Trophoblast cell (in vitro differentiated cells and primary cell): ENCODE data around the gene TTLL10.

Experiments used
- DNase-seq, 2 donors: peaks; one replicate each; pipeline ENCODE4 v3.0.0-alpha.2; 2016
- H2AFZ ChIP-seq: 2 replicates; pipeline ENCODE4 v1.6.1; 2013; ENCODE audit warnings: low read length, moderate library complexity, mild to moderate bottlenecking; ENCODE audit not compliant: insufficient read depth, poor library complexity
- H2AK5ac ChIP-seq: 2 replicates; pipeline ENCODE4 v1.6.1; 2013; ENCODE audit warnings: mild to moderate bottlenecking, low read length
- H2BK120ac ChIP-seq: 2 replicates; pipeline ENCODE4 v1.6.1; 2013; ENCODE audit warnings: low read length, mild to moderate bottlenecking, moderate library complexity; ENCODE audit not compliant: insufficient read depth, poor library complexity
- H2BK12ac ChIP-seq: 2 replicates; pipeline ENCODE4 v1.6.1; 2013; ENCODE audit warnings: mild to moderate bottlenecking, low read length, moderate library complexity
- H2BK5ac ChIP-seq: 2 replicates; pipeline ENCODE4 v1.6.1; 2013; ENCODE audit warnings: low read length, low read depth, moderate library complexity, mild to moderate bottlenecking; ENCODE audit not compliant: poor library complexity
- H3K14ac ChIP-seq: 2 replicates; pipeline ENCODE4 v1.6.1; 2013; ENCODE audit warnings: mild to moderate bottlenecking, low read length
- H3K18ac ChIP-seq: 2 replicates; pipeline ENCODE4 v1.6.1; 2013; ENCODE audit warnings: mild to moderate bottlenecking, low read length
- H3K23ac ChIP-seq: 2 replicates; pipeline ENCODE4 v1.6.1; 2013; ENCODE audit warnings: low read length
- H3K27ac ChIP-seq: 2 replicates; pipeline ENCODE4 v1.5.1; 2013; ENCODE audit warnings: low read depth, mild to moderate bottlenecking, inconsistent platforms, low read length, moderate library complexity
- H3K27me3 ChIP-seq: 2 replicates; pipeline ENCODE4 v1.6.1; 2013; ENCODE audit warnings: inconsistent platforms, mild to moderate bottlenecking, low read length, moderate library complexity; ENCODE audit not compliant: insufficient read depth
- H3K36me3 ChIP-seq, 2 experiments: 1 replicate in 1 of 2; 2 replicates in 1 of 2; pipeline ENCODE4 v1.6.1; 2013; ENCODE audit warnings: low read length in 2 of 2, mild to moderate bottlenecking in 2 of 2, moderate library complexity in 1 of 2; ENCODE audit not compliant: insufficient read depth in 2 of 2, control insufficient read depth in 1 of 2
- H3K4ac ChIP-seq: 2 replicates; pipeline ENCODE4 v1.6.1; 2013; ENCODE audit warnings: low read depth, mild to moderate bottlenecking, low read length, moderate library complexity
- H3K4me1 ChIP-seq, 2 experiments: 1 replicate in 1 of 2; 2 replicates in 1 of 2; pipeline ENCODE4 v1.6.1; 2013; ENCODE audit warnings: low read length in 2 of 2, mild to moderate bottlenecking in 2 of 2, moderate library complexity in 1 of 2; ENCODE audit not compliant: insufficient read depth in 2 of 2, control insufficient read depth in 1 of 2
- H3K4me2 ChIP-seq: 2 replicates; pipeline ENCODE4 v1.6.1; 2013; ENCODE audit warnings: inconsistent platforms, mild to moderate bottlenecking, low read length, moderate library complexity
- H3K4me3 ChIP-seq: 2 replicates; pipeline ENCODE4 v1.5.1; 2013; ENCODE audit warnings: mild to moderate bottlenecking, low read depth, low read length, inconsistent platforms
- H3K79me1 ChIP-seq: one replicate; pipeline ENCODE4 v1.6.1; 2013; ENCODE audit warnings: low read length
- H3K79me2 ChIP-seq: 2 replicates; pipeline ENCODE4 v1.6.1; 2013; ENCODE audit warnings: low read length, mild to moderate bottlenecking; ENCODE audit not compliant: control insufficient read depth, insufficient read depth, poor library complexity
- H3K9ac ChIP-seq: 2 replicates; pipeline ENCODE4 v1.6.1; 2013; ENCODE audit warnings: mild to moderate bottlenecking, low read length
- H3K9me3 ChIP-seq: 2 replicates; pipeline ENCODE4 v1.6.1; 2013; ENCODE audit warnings: low read depth, mild to moderate bottlenecking, control low read depth, inconsistent platforms, low read length; ENCODE audit not compliant: insufficient read depth
- H4K12ac ChIP-seq: 2 replicates; pipeline ENCODE4 v1.6.1; 2013; ENCODE audit warnings: low read depth, mild to moderate bottlenecking, low read length, moderate library complexity
- H4K8ac ChIP-seq: 2 replicates; pipeline ENCODE4 v1.6.1; 2013; ENCODE audit warnings: low read depth, mild to moderate bottlenecking, low read length, moderate library complexity
- H4K91ac ChIP-seq: one replicate; pipeline ENCODE4 v1.6.1; 2013; ENCODE audit warnings: low read depth, mild to moderate bottlenecking, low read length, moderate library complexity
- WGBS: extraction: QIAGEN DNeasy Blood & Tissue Kit; methylation state at CpG from one replicate; pipeline ENCODE4 v1.1.7; 2013; ENCODE audit warnings: missing lambda C conversion rate; ENCODE audit not compliant: insufficient read length, insufficient coverage; ENCODE audit errors: extremely low coverage; 5-methylcytosine and 5-hydroxymethylcytosine counted together

Gene TTLL10

DNA sequence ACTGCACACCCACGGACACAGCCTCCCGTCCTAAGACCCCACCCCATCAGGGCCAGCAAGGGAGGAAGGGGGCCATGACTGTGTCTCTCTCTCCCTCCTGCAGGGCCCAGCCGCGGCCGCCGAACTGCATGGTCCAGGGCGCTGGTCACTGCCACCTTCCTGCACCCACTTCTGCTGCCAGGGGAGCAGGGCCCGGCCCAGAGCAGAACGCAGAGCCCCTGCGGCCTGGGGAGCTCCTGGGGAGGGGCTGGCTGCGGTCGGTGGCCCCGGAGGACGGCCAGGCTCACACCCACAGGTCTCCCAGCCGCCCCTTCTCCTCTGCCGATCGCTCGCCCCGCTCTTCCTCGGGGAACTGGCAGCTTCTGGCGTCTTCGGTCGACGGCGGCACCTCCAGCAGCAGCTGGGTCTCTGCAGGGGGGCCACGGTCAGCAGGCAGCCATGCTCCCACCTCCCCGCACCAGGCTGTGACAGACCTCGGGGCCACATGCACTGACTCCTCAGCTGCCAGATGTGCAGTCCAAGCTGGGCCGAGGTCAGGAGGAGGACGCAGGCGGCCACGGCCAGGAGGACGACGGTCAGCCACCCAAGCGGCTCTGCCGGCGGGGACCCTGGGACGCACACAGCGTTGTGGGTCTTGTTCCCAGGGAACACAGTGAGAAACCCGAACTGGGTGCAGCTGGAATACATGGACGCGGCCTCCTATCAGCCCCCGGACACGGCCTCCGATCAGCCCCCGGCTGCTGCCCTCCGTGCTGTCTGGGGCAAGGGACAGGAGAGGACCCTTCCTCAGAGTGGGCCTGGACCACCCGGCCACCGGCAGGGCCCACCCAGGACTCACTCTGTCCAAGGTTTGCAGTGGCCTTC is 30.1 kb downstream of the TTLL10 start:
- Histone ChIP-seq H3K36me3 (no peaks in the 10 kb centered on the region), H4K8ac (no peak overlapping the region), H2BK12ac (no peak overlapping the region), H3K79me2 (no peaks in the 10 kb centered on the region), H3K9ac (no peak overlapping the region), H3K23ac (no peak overlapping the region), H3K4ac (no peak overlapping the region), H4K12ac (no peak overlapping the region), H3K4me3 (no peak overlapping the region), H3K4me2 (no peak overlapping the region), H3K27me3 (peaks cover 24% of the 10 kb centered on the region), H3K27ac (no peak overlapping the region), H3K9me3 (peaks cover 3% of the 10 kb centered on the region), H2BK120ac (no peak overlapping the region), H2BK5ac (no peak overlapping the region), H3K14ac (no peak overlapping the region), H3K18ac (no peak overlapping the region), H4K91ac (no peak overlapping the region), H3K4me1 (peaks cover 0 to 3% of the 10 kb centered on the region in 2 experiments), H2AK5ac (no peak overlapping the region), H2AFZ (no peak overlapping the region), H3K79me1 (peaks cover 1% of the 10 kb centered on the region)
- no peak for DNase-seq
- WGBS: no CpG with 5 or more reads among the region's 49 CpGs

DNA sequence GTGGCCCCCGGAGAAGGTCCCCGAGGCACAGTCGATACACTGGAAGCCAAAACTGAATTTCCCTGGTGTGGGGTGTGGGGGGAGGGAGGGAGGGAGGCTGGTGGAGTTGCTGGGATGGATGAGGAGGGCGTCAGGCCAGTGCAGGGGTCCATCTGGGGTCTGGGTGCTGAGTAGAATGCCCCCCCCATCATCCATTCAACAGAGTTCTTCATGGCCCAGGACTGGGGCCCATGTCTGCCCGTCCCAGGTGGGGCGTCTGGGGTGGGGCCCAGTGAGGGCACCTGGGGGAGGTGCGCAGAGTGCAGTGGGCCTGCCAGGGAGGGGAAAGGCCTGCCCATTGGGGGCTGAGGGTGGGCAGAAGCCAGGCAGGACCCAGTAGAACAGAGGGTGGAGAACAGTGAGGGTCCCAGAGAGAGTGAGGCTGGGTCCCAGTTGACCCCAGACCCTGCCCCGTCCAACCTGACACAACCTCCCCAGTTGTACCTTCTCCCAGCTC is 30.8 kb downstream of the TTLL10 start:
- Histone ChIP-seq H3K79me1 (peaks cover 1% of the 10 kb centered on the region), H2BK12ac (no peak overlapping the region), H2BK5ac (no peak overlapping the region), H3K14ac (no peak overlapping the region), H3K27me3 (peaks cover 24% of the 10 kb centered on the region), H3K4me2 (no peak overlapping the region), H3K9ac (no peak overlapping the region), H3K79me2 (no peaks in the 10 kb centered on the region), H3K23ac (no peak overlapping the region), H3K4me1 (peaks cover 0 to 3% of the 10 kb centered on the region in 2 experiments), H3K4me3 (no peak overlapping the region), H2AK5ac (no peak overlapping the region), H2AFZ (no peak overlapping the region), H4K8ac (no peak overlapping the region), H3K18ac (no peak overlapping the region), H2BK120ac (no peak overlapping the region), H4K12ac (no peak overlapping the region), H3K9me3 (peaks cover 2% of the 10 kb centered on the region), H3K4ac (no peak overlapping the region), H3K36me3 (no peaks in the 10 kb centered on the region), H3K27ac (no peak overlapping the region), H4K91ac (no peak overlapping the region)
- WGBS: no CpG with 5 or more reads among the region's 8 CpGs
- no peak for DNase-seq

DNA sequence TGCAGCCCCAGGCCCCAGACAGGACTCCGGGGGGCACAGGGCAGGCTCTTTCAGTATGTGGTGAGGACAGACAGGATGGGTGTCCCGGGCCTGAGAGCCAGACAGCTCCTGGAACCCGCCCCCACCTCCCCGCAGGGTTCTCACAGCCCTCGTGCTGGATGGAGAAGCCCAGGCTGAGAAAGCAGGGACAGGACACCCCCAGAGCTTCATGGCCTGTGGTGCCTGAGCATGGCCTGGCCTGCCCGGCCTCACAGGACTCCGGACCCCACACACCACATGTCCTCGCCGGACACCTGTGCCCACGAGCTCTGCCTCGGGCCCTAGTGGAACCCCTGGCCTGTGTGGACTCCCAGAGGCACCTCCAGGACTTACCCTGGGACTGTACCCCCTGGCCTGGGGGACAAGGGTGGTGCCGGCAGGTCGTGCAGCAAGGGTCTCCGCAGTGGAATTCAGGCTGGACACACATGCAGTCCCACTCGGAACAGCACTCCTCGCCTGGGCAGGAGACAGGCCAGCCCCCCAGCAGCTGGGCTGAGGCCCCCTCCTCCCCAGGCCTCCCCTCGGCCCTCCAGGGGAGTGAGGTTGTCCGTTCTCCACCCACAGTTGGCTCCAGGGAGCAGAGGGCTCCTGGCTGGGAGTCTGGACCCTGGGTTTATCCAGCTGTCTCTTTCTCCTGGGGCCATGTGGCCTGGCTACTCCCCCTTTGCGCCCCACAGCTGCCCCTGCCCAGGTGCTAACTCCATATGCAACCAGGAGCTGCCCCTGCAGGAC is 31.5 kb downstream of the TTLL10 start:
- Histone ChIP-seq H3K14ac (no peak overlapping the region), H3K4ac (no peak overlapping the region), H4K12ac (no peak overlapping the region), H3K4me2 (no peak overlapping the region), H3K27me3 (peaks cover 24% of the 10 kb centered on the region), H3K79me1 (peaks cover 1% of the 10 kb centered on the region), H3K4me3 (no peak overlapping the region), H3K9me3 (peaks cover 2% of the 10 kb centered on the region), H2BK120ac (no peak overlapping the region), H4K8ac (no peak overlapping the region), H3K27ac (no peak overlapping the region), H3K23ac (no peak overlapping the region), H3K9ac (no peak overlapping the region), H3K36me3 (no peaks in the 10 kb centered on the region), H3K4me1 (peaks cover 0 to 3% of the 10 kb centered on the region in 2 experiments), H2BK5ac (no peak overlapping the region), H3K18ac (no peak overlapping the region), H3K79me2 (no peaks in the 10 kb centered on the region), H2BK12ac (no peak overlapping the region), H4K91ac (no peak overlapping the region), H2AK5ac (no peak overlapping the region), H2AFZ (no peak overlapping the region)
- WGBS: no CpG with 5 or more reads among the region's 19 CpGs
- no peak for DNase-seq

DNA sequence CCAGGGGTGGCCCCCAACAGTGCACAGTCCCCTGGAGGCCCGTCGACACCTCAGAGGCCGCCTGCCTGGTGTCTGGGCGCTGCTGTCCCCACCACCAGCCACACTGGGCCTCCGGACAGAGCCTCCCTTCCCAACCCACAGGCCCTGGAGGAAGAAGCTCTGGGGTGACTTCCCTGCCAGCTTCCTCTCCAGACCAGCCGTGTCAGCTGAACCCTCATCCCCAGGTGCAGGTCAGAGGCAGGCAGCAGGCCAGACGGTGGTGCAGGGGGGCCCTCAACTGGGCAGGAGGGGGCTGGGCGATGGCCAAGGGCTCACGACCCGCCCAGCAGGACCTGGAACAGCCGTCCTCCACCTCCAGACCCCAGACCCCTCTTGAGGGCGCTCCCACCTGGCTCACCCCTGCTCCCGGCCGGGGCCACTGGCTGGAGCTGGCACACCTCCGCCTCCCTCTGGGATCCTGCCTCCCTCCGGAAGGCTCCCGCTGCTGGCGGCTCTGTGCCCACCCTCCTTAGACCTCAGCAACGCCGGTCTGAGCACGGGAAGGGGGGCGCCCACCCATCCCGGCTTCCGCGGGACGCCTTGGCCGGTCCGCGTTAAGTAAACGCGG is 32.2 kb downstream of the TTLL10 start:
- no peak overlapping the region for H4K8ac ChIP-seq

More for the DNA sequence above, 32.2 kb downstream of the TTLL10 start:
- Histone ChIP-seq H2BK5ac (no peak overlapping the region), H3K9ac (no peak overlapping the region), H3K9me3 (no peaks in the 10 kb centered on the region), H2AK5ac (no peak overlapping the region), H3K23ac (no peak overlapping the region), H3K4me2 (no peak overlapping the region), H2BK120ac (no peak overlapping the region), H3K4me1 (peaks cover 0 to 3% of the 10 kb centered on the region in 2 experiments), H3K4ac (no peak overlapping the region), H3K27me3 (peaks cover 18% of the 10 kb centered on the region), H3K79me2 (no peaks in the 10 kb centered on the region), H3K4me3 (no peak overlapping the region), H3K27ac (no peak overlapping the region), H3K79me1 (peaks cover 1% of the 10 kb centered on the region), H4K91ac (no peak overlapping the region), H3K36me3 (no peaks in the 10 kb centered on the region), H4K12ac (no peak overlapping the region), H2AFZ (no peak overlapping the region), H3K14ac (no peak overlapping the region), H2BK12ac (no peak overlapping the region), H3K18ac (no peak overlapping the region)
- no CpG with 5 or more reads among the region's 31 CpGs for WGBS
- no peak for DNase-seq
